Epithelial cell of proximal tubule (primary cell): ENCODE results near the gene HRCT1. TPM values are rescaled to one million over a fixed set of nuclear protein-coding genes. Genes with fewer than 3 reads are reported as not detected.

Experiments
- DNase-seq: peaks from one replicate; pipeline ENCODE4 v3.0.0-alpha.2; 2011; ENCODE audit warnings: low read depth
- H3K4me3 ChIP-seq: 2 replicates; pipeline ENCODE4 v1.5.1; 2011; ENCODE audit warnings: low read depth, mild to moderate bottlenecking, low read length
- total RNA-seq: library from RNA; depleted of rRNA; stranded (reverse); fragments of >200 nt; gene quantifications from 2 replicates; pipeline ENCODE4 v1.2.3, GENCODE V29; 2015
- TF ChIP-seq, protein P1 (sequence below): conservative IDR thresholded peaks from 2 replicates; pipeline ENCODE4 v1.5.1; 2012; ENCODE audit warnings: low read depth, mild to moderate bottlenecking, low read length

The HRCT1 gene
- total RNA-seq, 1 donor from 2014 or later, result not detected

DNA sequence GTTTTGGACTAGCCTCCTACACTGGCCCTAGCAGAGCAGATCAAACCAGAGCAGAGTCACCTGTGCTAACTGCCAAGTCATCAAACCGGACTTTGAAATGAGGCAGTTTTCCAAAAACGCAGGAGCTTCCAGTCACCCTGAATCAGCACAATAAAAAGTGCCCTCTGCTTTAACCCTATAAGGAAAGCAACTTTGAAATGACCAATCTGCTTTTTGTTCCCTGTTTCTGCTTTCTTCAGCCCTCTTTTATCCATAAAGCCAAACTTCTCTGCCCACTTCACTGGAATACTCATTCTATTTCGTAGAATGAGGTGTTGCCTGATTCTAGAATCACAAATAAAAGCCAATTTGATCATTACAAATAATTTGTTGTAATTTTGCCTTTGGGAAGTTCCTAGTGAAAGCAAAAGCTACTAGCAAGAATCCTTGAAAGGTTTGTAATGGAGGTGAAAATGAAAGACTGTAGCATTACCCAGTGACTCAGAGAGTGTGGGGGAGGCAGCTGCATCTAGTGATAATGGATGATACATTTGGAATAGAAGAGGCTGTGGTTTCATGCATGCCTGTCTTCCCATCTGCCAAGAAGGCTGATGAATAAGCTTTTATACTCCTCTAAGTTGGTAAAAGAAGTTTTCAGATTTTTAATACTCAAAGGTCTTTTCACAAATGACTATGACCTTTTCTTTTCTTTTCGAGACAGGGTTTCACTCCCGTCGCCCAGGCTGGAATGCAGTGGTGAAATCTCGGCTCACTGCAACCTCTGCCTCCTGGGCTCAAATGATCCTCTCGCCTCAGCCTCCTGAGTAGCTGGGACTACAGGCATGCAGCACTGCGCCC is 18.1 kb downstream of the HRCT1 start:
- peak; percentile 95 for DNase-seq
- TF ChIP-seq, protein P1, sequence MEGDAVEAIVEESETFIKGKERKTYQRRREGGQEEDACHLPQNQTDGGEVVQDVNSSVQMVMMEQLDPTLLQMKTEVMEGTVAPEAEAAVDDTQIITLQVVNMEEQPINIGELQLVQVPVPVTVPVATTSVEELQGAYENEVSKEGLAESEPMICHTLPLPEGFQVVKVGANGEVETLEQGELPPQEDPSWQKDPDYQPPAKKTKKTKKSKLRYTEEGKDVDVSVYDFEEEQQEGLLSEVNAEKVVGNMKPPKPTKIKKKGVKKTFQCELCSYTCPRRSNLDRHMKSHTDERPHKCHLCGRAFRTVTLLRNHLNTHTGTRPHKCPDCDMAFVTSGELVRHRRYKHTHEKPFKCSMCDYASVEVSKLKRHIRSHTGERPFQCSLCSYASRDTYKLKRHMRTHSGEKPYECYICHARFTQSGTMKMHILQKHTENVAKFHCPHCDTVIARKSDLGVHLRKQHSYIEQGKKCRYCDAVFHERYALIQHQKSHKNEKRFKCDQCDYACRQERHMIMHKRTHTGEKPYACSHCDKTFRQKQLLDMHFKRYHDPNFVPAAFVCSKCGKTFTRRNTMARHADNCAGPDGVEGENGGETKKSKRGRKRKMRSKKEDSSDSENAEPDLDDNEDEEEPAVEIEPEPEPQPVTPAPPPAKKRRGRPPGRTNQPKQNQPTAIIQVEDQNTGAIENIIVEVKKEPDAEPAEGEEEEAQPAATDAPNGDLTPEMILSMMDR, result no peak
- peak overlapping the region; percentile 34 for H3K4me3 ChIP-seq

DNA sequence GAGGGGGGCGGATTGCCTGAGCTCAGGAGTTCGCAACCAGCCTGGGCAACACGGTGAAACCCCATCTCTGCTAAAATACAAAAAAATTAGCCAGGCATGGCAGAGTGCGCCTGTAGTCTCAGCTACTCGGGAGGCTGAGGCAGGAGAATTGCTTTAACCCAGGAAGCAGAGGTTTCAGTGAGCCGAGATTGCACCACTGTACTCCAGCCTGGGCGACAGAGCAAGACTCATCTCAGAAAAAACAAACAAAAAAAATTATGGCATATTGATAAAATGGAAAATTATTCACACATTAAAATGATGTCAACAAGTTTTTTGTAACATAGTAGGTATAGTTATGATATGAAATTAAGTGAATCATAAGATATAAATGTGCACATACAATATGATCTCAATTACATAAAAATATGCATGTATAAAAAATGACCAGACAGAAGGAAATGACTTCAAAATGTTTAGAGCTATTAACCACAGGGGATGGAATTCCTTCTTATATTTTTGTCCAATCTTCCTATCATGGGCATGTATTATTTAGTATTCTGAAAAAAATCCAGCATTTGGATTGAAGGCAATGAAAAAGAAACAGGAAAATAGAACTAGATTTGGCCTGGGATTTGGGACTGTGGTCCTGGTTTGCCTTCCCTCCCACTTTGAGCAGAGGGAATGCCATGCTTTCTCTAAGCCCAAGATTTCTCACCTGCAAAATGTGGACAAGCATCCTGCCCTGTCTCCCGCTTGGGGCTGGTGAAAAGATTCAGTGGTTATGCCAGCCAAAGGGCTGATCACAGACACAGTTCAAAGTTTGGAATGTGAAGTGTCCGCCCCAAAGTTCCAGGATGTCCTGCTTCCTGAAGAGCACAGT is 22.8 kb downstream of the HRCT1 start:
- no peak overlapping the region for H3K4me3 ChIP-seq
- TF ChIP-seq, protein P1, result no peak
- DNase-seq, result no peak

DNA sequence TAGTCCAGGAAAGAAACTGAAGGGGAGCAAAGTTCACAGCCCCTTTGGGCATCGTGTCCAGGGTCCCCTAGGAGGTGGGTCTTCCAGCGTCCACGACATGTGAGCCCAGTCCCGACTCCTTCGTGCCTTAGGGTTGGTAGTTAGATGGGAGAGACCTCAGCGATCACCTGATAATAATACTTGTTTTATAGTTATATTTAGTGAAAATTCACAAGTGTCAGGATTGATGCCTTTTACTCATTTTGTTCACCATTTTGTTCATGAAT is 23.4 kb downstream of the HRCT1 start:
- TF ChIP-seq, protein P1, result no peak
- H3K4me3 ChIP-seq, result no peak overlapping the region
- no peak for DNase-seq

DNA sequence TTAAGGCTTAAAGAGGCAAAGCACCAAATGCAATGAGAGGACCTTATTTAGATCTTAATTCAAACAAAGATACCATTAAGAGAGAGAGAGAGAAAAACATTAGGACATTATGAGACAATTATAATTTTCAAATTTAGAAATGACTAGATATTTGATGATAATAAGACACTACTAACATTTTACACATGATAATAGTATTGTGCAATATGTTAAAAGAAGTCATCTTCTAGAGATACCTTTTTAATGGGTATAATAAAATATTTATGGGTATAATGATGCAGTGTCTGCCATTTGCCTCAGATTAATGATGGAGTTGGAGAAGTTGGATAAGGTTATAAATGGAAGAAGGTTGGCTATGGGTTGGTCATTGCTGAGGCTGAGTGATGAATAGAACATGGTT is 24.5 kb downstream of the HRCT1 start:
- no peak overlapping the region for H3K4me3 ChIP-seq
- no peak for DNase-seq
- TF ChIP-seq, protein P1, result no peak

DNA sequence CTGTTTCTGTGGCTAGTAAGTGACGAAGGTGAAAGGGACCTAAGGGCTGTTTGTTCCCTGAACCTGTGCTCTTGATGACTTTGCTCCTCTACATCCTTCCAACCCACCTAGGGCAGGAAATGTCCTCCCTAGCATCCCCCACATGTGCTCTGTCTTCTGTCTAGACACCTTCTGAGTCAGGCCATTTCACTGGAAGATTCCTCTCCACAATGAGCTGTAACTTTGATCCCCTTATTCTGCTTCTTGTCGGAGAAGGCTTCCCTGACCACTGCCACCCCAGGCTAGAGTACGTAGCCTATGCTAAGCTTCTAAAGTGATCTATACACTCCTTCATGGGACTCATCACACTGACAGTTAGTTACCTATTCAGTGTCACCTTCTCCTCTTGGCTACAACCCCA is 25.0 kb downstream of the HRCT1 start:
- TF ChIP-seq, protein P1, result no peak
- no peak overlapping the region for H3K4me3 ChIP-seq
- no peak for DNase-seq

DNA sequence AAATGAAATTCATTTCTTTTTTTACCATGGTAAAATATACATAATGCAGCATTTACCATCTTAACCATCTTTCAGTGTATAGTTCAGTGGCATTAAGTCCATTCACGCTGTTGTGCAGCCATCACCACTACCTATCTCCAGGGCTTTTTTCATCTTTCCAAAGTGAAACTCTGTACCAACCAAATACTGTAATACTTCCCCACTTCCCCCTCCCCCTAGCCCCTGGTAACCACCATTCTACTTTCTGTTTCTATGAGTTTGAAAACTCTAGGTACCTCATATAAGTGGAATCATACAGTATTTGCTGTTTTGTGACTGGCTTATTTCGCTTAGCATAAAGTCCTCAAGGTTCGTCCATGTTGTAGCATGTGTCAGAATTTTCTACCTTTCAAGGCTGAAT is 26.7 kb downstream of the HRCT1 start:
- TF ChIP-seq, protein P1, result no peak
- no peak overlapping the region for H3K4me3 ChIP-seq
- DNase-seq, result no peak
